GM11168 (cell line): ENCODE data around the gene NFAT5.
"Not testable (repeated sequence)": the region's sequence is repeated elsewhere in the genome, so short reads cannot be mapped to it uniquely, and the experiment has no call there.

Experiments used
- in situ Hi-C: fragments of 300-500 bp; cut with MboI; formaldehyde crosslinking; loops from one replicate; pipeline ENCODE4 v1.12.0; 2022; ENCODE audit warnings: low sequenced_read_pairs; ENCODE audit not compliant: unreplicated experiment

Gene NFAT5, protein sequence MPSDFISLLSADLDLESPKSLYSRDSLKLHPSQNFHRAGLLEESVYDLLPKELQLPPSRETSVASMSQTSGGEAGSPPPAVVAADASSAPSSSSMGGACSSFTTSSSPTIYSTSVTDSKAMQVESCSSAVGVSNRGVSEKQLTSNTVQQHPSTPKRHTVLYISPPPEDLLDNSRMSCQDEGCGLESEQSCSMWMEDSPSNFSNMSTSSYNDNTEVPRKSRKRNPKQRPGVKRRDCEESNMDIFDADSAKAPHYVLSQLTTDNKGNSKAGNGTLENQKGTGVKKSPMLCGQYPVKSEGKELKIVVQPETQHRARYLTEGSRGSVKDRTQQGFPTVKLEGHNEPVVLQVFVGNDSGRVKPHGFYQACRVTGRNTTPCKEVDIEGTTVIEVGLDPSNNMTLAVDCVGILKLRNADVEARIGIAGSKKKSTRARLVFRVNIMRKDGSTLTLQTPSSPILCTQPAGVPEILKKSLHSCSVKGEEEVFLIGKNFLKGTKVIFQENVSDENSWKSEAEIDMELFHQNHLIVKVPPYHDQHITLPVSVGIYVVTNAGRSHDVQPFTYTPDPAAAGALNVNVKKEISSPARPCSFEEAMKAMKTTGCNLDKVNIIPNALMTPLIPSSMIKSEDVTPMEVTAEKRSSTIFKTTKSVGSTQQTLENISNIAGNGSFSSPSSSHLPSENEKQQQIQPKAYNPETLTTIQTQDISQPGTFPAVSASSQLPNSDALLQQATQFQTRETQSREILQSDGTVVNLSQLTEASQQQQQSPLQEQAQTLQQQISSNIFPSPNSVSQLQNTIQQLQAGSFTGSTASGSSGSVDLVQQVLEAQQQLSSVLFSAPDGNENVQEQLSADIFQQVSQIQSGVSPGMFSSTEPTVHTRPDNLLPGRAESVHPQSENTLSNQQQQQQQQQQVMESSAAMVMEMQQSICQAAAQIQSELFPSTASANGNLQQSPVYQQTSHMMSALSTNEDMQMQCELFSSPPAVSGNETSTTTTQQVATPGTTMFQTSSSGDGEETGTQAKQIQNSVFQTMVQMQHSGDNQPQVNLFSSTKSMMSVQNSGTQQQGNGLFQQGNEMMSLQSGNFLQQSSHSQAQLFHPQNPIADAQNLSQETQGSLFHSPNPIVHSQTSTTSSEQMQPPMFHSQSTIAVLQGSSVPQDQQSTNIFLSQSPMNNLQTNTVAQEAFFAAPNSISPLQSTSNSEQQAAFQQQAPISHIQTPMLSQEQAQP (N-terminal part only)

DNA sequence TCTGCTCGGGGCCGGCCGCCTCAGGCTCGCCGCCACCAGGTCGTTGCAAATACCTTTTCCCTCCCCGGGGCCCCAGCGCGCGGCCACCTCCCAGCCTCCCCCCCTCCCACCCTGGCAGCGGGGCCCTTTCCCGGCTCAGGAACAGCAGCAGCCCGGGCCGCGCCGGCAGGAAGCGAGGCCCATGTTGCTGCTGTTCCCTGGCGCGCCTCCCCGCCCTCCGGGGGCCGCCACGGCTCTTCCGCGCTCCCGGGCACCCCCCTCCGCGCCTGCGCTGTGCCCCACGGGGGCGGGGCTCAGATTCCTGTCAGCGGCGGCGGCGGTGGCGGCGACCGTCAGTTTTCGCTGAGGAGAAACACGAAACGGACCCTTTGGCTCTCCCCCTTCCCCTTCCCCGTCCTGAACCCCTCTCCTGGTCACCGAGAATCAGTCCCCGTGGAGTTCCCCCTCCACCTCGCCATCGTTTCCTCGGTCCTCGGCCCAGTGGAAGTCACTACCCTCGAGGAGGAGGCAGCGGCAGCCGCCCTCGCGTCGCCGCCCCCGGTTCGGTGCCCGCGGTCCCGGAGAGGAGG, at the start of gene NFAT5:
Gene NFAT5, plus strand, starts transcription at position 296 of the 569 bp plus-strand sequence. CDS start 336 bp downstream, outside the sequence.
- in situ Hi-C loops = no loop called here

DNA sequence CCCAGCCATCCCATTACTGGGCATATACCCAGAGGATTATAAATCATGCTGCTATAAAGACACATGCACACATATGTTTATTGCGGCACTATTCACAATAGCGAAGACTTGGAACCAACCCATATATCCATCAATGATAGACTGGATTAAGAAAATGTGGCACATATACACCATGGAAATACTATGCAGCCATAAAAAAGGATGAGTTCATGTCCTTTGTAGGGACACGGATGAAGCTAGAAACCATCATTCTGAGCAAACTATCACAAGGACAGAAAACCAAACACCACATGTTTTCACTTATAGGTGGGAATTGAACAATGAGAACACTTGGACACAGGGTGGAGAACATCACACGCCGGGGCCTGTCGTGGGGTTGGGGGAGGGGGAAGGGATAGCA, 47.9 kb upstream of the NFAT5 start:
- in situ Hi-C loops = not testable (repeated sequence)

DNA sequence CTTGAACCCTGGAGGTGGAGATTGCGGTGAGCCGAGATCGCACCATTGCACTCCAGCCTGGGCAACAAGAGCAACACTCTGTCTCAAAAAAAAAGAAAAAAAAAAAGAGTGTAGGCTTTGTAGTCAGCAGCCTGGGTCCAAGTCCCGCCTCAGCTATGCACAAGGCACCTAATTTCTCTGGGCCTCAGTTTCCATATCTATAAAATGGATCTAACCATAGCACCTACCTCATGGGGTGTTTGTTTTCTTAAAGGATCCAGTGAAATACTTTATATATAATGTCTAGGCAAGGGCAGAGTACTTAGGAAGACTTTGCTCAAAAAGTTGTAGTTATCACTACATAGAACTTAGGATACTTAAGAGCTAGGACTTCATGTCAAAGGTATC, 45.4 kb upstream of the NFAT5 start:
- in situ Hi-C loops = no loop called here

DNA sequence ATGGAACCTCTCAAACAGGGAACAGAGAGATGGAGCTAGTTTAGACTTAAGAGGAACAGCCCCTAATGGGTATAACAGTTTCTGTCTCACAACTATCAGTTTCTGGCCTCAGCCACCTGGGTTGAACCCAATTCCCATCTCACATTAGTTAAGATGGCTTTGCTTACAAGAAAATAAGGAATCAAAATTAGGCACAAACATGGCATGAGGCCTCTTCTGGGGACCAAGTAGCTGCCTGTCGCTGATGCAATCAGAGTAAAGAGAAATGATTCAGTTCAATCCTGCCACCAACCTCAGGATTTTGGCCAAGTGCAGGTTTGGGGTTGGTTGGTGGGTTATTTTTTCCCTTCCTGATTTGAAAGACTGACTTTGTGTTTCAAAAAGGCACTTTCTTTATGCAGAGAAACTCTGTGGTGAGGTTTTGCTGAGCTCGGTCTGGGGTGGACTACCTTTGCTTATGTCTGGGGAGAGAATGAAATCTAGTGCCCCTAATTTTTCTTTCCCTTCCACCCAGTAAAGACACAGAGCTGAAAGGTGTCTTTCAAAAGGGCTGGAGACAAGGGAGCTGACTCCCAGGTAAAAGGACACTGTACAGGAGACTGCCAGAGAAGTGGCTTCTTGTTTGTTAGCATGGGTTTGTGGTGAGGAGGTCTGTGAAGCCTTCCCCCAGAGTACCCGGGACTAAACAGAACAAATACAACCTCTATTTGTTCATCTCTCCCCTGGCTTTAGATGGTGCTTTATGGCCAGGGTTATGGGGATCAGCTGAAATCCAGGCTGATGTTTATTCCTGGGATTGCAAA, 44.8 kb upstream of the NFAT5 start:
- in situ Hi-C loops = no loop called here

DNA sequence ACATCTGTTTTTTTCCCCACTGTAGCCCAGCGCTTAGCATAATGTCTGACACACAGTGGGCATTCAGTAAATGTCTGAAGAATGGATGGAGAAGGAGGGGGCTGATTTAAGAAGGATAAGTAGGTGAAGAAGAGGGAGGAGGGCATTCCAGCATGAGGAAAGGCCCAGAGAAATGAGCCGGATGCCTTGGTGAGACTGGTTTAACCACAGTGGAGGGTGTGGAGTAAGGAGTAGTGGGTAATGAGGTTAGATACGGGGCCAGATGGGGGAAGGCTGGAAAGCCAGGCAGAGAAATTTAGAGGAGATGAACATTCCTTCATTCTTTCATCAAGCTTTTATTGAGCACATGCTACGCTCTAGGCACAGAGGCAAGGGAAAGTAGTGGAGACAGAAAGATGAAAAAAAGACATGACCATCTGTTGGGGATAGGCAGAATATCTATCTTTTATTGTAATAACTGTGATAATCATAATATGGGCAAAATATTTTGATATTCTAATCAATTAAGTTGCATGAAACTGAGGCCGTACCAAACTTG, 43.7 kb upstream of the NFAT5 start:
- in situ Hi-C loops = no loop called here

DNA sequence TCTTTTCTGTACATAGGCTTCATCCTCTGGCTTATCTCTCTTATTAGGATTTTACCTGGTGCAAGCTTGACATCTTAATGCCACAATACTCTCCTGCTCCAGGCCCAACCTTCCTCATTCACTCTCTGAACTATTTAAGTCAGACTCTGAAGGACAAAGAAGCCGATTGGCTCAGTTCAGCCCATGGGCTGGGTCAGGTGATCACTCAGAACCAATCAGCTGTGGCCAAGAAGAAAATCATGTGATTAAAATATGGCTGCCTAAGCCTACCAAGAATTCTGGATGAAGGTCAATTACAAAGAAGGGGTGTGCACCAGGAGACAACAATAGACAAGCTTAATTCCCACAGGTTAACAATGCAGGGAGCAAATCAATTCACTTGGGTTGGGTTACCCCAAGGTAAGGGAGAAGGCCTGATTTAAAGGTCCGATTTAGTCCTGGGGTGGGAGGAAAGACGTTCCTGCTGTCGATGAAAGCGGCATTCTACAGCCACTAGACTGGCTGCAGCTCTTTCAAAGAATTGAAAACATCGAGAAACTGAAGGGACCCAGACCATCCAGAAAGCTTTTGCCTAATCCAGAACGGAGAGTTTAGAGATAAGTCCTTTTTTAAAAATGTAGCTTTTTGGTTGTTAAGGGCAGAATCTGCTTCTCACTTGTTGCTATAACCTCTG, 42.9 kb upstream of the NFAT5 start:
- in situ Hi-C loops = no loop called here

DNA sequence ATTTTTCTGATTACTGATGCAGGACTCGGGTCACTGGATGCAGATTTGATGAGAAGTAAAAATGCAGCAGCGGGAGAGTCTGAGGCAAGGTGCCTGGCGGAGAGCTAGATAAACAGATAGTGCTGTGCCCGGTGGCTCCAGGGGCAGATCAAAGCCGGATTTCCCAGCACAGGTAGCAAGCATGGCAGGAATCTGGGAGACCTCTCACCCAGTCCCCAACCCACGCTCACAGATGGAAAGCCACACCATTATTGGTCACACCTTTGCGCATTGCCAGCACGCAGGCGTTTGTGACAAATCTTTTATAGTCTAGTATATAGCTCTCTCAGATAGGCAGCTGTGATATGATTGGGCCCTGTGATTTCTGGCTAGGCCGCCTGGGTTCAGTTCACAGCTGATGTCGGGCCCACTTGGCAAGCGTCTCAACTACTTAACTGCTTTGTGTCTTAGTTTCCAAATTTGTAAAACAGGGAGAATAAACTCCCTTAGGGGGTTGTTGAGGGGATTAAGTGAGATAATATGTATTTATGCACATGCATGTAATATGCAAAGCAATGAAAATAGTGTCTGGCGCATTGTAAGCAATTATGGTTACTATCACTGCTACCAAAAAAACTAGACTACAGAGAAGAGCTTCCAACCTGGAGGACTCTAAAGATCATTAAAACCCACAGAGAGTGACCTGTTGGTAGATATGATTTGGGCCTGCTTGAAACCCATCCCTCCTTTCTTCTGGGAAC, 42.0 kb upstream of the NFAT5 start:
- in situ Hi-C loops = no loop called here

DNA sequence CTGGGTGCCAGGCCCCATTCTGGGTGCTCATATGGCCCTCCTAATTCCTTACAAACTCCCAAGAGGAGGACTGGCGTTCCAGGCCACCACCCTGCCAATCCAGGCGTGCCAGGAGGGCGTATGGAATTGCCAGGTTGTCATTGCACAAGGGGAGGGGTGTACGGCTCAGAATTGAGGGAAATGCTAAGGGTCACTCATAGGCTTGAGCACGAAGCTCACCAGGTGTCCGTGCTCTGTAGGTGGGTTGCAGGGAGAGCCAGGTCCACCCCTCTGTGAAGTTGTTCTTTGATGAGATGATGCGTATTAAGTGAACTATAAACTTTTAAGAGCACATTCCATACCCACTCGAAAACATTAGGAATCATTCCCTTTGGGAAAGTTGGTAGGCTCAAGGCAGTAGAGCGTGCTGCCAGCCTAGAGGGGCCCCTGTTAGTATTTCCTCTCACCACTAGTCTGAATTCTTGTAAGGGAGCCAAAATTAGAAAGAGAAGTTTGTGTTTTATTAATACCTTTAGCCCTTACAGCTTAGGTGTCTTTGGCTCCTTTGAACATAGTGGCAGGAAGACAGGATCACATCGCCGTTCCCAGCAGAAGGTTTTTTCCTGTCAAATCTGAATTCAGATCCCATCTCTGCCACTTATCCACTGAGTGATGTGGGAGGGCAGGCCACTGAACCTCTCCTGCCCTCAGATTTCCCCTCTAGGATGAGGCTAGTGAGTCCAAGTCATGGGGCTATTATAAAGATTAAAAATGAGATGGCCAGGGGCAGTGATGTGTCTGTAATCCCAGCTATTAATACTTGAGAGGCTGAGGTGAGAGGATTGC, 38.7 kb upstream of the NFAT5 start:
- in situ Hi-C loops = no loop called here

DNA sequence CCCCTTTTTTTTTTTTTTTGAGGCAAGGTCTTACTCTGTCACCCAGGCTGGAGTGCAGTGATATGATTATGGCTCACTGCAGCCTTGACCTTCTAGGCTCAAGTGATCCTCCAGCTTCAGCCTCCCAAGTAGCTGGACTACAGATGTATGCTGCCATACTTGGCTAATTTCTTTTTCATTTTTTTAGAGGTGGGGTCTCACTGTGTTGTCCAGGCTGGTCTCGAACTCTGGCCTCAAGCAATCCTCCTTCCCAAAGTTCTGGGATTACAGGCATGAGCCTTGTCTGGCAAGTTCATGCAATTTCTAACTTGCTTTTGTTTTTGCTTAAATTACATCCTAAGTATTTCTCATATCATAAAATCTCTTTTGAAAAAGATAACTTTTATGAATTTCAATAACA, 33.8 kb upstream of the NFAT5 start:
- in situ Hi-C loops = no loop called here

DNA sequence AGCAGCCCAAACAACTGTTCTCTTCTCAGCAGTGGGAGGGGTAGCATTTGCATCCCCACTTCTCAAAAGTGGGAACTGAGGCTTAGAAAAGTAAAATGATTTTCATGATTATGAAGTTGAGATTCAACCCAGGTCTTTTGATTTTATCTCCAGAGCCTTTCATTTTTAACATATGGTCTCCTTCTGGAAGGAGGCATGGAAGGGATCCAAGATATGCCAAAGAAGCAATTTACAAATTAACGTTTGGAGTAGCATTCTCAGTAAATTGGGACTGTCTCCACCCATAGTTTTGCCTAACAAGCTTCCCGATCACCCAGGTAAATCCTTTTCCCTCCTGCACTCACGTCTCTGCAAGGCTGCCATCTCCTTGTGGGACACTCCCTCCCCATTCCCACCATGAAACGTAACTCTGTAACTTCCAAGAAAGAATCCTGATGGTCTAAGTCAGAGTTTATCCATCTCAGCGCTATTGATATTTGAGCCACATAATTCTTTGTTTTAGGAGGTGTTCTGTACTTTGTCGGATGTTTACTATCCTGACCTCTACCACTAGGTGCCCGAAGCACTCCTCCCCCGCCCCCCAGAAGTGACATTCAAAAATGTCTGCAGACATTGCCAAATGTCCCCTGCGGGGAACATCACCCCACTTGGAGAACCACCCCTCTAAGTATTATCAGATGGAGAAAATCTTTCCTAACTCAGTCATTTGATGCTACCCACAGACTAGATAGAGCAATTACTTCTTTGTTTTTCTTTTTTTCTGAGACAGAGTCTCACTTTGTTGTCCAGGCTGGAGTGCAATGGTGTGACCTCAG, 32.9 kb upstream of the NFAT5 start:
- in situ Hi-C loops = no loop called here

DNA sequence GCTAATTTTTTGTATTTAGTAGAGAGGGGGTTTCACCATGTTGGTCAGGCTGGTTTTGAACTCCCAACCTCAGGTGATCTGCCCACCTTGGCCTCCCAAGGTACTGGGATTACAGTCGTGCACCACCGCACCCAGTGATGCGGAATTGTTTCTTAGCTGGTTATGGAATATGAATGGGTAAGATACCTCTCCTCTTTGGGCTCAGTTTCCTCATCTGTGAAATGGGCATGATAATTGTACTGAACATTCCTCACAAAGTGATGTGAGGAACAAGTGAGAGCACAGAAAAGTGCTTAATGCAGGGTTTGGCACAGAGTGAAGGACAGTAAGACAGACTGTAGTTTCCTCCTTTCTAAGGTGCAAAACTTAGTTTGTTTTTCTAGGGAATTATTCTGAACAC, 31.0 kb upstream of the NFAT5 start:
- in situ Hi-C loops = no loop called here

DNA sequence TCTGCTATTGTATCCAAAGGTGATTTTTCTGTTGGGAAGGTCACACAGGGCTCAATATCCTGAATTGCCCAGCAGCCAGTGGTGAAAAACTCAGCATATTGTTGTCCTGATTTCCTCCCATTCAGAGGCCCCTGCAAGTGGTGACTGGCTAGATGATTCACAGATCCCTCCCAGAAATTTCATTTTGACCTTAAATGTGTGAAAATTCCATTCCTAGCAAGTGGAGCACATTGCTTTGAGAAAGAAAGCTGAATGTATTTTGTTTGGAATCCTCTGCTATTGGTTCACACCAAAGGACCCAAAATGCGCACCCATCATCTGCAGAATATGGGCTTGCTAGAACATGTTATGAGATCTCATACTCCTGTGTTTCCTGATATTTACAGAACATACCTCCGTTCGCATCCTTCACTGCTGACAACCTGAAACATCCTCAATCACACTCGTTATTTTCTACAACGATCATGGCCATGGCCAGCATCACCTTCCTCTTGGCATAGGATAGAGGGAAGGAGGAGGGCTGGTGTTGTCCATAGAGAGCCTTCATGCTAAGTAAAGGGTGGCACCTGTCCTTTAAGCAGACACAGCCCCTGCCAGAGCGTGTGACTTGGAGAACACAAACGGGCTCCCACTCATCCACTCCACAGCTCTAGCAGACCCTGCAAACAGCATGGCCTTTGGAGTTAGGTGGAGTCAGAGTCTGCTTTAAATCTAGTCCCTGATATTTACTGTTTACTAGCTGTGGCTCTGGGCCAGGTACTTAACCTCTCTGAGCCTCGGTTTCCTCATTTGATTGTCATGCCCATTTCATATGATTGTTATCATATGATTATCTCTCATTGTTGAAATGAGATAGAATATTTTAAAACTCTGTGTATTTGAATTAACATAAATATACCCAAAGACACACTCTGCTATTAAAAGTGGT, 30.4 kb upstream of the NFAT5 start:
- in situ Hi-C loops = no loop called here

DNA sequence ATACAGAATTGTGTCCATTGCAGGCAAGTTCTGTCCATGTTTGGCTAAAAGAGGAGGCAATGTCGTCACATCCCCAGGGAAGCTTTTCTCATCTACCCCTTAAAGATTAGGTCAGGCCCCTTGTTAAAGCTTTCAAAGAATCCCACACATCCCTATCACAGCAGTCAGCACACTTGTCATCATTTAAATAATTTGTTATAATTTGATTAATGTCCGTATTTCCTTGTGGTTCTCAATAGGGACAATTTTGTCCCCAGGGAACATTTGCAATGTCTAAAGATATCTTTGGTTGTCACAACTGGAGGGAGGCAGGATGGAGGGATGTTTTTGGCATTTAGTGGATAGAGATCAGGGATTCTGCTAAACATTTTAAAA, 28.1 kb upstream of the NFAT5 start:
- in situ Hi-C loops = no loop called here

DNA sequence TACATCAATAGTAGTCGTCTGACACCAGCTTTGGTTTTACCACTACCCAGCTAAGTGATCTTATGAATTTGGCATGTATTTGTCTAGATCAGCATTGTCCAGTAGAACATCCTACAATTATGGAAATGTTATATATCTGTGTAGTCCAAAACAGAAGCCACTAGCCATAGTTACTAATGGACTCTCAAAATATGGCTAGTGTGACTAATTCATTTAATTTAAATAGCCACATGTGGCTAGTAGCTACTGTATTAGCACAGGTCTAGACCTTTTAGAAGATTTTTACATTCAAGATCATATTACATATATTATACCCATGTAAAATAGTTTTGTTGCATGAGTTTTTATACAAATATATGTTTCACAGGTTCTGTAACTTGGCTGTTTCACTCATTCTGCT, 27.0 kb upstream of the NFAT5 start:
- in situ Hi-C loops = no loop called here

DNA sequence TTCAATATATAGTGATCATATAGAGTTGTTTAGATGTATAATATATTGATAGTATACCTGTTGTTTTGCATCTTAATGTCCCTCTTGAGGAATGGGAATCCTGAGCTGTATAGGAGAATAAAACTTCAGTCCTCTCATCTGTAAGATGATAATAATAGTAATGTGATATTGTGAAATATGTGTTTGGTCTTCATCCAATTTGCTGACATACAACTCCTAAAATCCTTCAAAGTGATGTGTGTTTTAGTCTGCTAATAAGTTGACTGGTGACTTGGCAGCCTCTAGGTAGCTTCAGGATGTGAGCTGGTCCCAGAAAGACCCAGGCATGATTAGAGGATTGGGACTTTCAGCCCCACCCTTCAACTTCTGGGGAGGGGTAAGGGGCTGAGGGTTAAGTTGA, 22.8 kb upstream of the NFAT5 start:
- in situ Hi-C loops = no loop called here

DNA sequence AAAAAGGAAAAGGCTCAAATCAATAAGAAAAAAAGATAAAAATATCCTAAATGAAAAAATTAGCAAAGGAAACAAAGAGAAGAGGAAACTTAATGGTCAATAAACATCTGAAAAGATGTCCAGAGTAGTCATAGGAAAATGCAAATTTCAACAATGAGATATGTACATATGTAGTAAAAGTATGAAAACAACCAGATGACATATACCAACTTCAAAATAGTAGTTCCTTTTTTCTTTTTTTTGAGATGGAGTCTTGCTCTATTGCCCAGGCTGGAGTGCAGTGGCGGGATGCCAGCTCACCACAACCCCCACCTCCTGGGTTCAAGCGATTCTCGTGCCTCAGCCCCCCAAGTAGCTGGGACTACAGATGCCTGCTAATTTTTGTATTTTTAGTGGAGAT, 21.7 kb upstream of the NFAT5 start:
- in situ Hi-C loops = no loop called here
